ENCODE measurements around the gene ZNF296. TPM values are rescaled to one million over a fixed set of nuclear protein-coding genes. Genes with fewer than 3 reads are reported as not detected.

Gene ZNF296
- total and polyA plus RNA-seq, 5 donors from 2014 or later: 1.8 to 3.0 (median 2.1) TPM

DNA sequence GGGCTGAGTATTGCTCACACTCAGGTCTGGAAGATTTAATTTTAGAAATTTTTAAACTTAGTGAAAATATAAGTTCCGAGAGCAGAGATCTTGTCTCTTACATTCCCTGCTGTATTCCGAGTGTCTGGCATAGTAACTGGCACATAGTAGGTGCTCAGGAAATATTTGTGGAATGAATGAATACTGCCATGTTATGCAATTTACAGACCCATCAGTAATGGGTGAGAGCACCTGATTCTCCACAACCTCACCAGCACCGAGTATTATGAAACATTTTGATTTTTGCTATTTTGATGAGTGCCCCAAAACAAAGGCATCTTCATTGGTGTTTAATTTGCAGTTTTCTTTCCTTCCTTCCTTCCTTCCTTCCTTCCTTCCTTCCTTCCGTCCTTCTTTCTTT lies 53.2 kb downstream of the ZNF296 start:
- no peaks in the 10 kb centered on the region for H3K27me3 Mint-ChIP-seq
- H3K36me3 ChIP-seq (ENCODE audit: control insufficient read depth, insufficient read depth, low read length): peaks cover 13% of the 10 kb centered on the region
- peaks cover 0 to 5% (median 1%) of the 10 kb centered on the region in 4 donors for H3K4me1 Mint-ChIP-seq
- peaks cover 15% of the 10 kb centered on the region for H3K36me3 Mint-ChIP-seq
- H3K4me3 ChIP-seq (ENCODE audit: low read depth, low read length): no peak overlapping the region
- no peaks in the 10 kb centered on the region for H3K9me3 ChIP-seq (ENCODE audit: control insufficient read depth in 2 of 2, low read length in 2 of 2)
- DNase-seq (no peak), ATAC-seq (ENCODE audit: low read depth in 2 of 2) (no peak)
- no peaks in the 10 kb centered on the region for H3K9me3 Mint-ChIP-seq
- no peaks in the 10 kb centered on the region for H3K4me1 ChIP-seq (ENCODE audit: control insufficient read depth, insufficient read depth, low read length, poor library complexity, severe bottlenecking)
- H3K27ac ChIP-seq (ENCODE audit: insufficient read depth, low read length, poor library complexity, severe bottlenecking): no peak overlapping the region
- peak overlapping the region in 1 of 3 donors; percentile 20 for H3K27ac Mint-ChIP-seq
- H3K4me3 Mint-ChIP-seq: no peak overlapping the region
- no peaks in the 10 kb centered on the region for H3K27me3 ChIP-seq (ENCODE audit: control insufficient read depth, insufficient read depth, low read length)

GRCh38 chr19:45021971-45022370 lies 54.3 kb downstream of the ZNF296 start:
- no peak for ATAC-seq (ENCODE audit: low read depth in 2 of 2)
- no peak overlapping the region for H3K4me3 Mint-ChIP-seq
- peaks cover 17% of the 10 kb centered on the region for H3K36me3 Mint-ChIP-seq

More at GRCh38 chr19:45021971-45022370, 54.3 kb downstream of the ZNF296 start:
- H3K27ac ChIP-seq (ENCODE audit: insufficient read depth, low read length, poor library complexity, severe bottlenecking): no peak overlapping the region
- H3K27me3 Mint-ChIP-seq: no peaks in the 10 kb centered on the region
- no peak overlapping the region for H3K4me3 ChIP-seq (ENCODE audit: low read depth, low read length)
- no peak for DNase-seq
- peaks cover 2% of the 10 kb centered on the region for H3K4me1 ChIP-seq (ENCODE audit: control insufficient read depth, insufficient read depth, low read length, poor library complexity, severe bottlenecking)
- H3K36me3 ChIP-seq (ENCODE audit: control insufficient read depth, insufficient read depth, low read length): peaks cover 5% of the 10 kb centered on the region
- H3K9me3 ChIP-seq (ENCODE audit: control insufficient read depth in 2 of 2, low read length in 2 of 2): no peaks in the 10 kb centered on the region
- no peaks in the 10 kb centered on the region for H3K27me3 ChIP-seq (ENCODE audit: control insufficient read depth, insufficient read depth, low read length)
- peaks cover 0 to 9% (median 2%) of the 10 kb centered on the region in 4 donors for H3K4me1 Mint-ChIP-seq
- H3K9me3 Mint-ChIP-seq: no peaks in the 10 kb centered on the region
- H3K27ac Mint-ChIP-seq: peak overlapping the region in 1 of 3 donors; percentile 20

Other genes starting within 250 kb of the ZNF296 start
- gene NECTIN2, start 230.2 kb downstream of the ZNF296 start, total RNA-seq: 1.1 TPM
- gene NECTIN2, start 230.2 kb downstream of the ZNF296 start, polyA plus RNA-seq: not detected
- 26.4 TPM for gene TOMM40, start 185.2 kb downstream of the ZNF296 start, total RNA-seq
- 10 to 100 TPM; 22.8 to 27.8 (median 24.8) TPM for gene TOMM40, start 185.2 kb downstream of the ZNF296 start, polyA plus RNA-seq
- 1.4 TPM for gene APOE, start 170.7 kb downstream of the ZNF296 start, total RNA-seq
- gene APOE, start 170.7 kb downstream of the ZNF296 start, polyA plus RNA-seq: not detected
- gene APOC1, start 161.9 kb downstream of the ZNF296 start, total RNA-seq: not detected
- not detected for gene APOC1, start 161.9 kb downstream of the ZNF296 start, polyA plus RNA-seq
- gene APOC4, start 134.2 kb downstream of the ZNF296 start, total RNA-seq: not detected
- not detected for gene APOC4, start 134.2 kb downstream of the ZNF296 start, polyA plus RNA-seq
- not detected for gene APOC2, start 130.4 kb downstream of the ZNF296 start, total RNA-seq
- not detected for gene APOC2, start 130.4 kb downstream of the ZNF296 start, polyA plus RNA-seq
- gene CLPTM1, start 121.1 kb downstream of the ZNF296 start, total RNA-seq: 81.5 TPM
- gene CLPTM1, start 121.1 kb downstream of the ZNF296 start, polyA plus RNA-seq: 10 to 100 TPM; 16.7 to 20.3 (median 19.2) TPM
- gene RELB, start 75.0 kb downstream of the ZNF296 start, total RNA-seq: 107 TPM
- 10 to 100 TPM in 2 of 4 donors, 1 to 10 TPM in 2; 5.5 to 11.4 (median 10.2) TPM for gene RELB, start 75.0 kb downstream of the ZNF296 start, polyA plus RNA-seq
- gene CLASRP, start 37.4 kb downstream of the ZNF296 start, total RNA-seq: 189 TPM
- gene CLASRP, start 37.4 kb downstream of the ZNF296 start, polyA plus RNA-seq: 1 to 10 TPM; 3.9 to 4.9 (median 4.3) TPM
- gene GEMIN7, start 2.8 kb upstream of the ZNF296 start, total RNA-seq: 6.6 TPM
- gene GEMIN7, start 2.8 kb upstream of the ZNF296 start, polyA plus RNA-seq: 10 to 100 TPM; 64.6 to 93.1 (median 79.7) TPM
- gene PPP1R37, start 16.7 kb upstream of the ZNF296 start, total RNA-seq: 17.4 TPM
- 1 to 10 TPM in 1 of 4 donors, under 1 TPM in 3; 0.61 to 1.0 (median 0.65) TPM for gene PPP1R37, start 16.7 kb upstream of the ZNF296 start, polyA plus RNA-seq
- 0.72 TPM for gene NKPD1, start 84.5 kb upstream of the ZNF296 start, total RNA-seq
- under 1 TPM; 0.05 to 0.28 (median 0.15) TPM for gene NKPD1, start 84.5 kb upstream of the ZNF296 start, polyA plus RNA-seq
- 54.7 TPM for gene TRAPPC6A, start 101.8 kb upstream of the ZNF296 start, total RNA-seq
- 100 to 1,000 TPM; 161 to 182 (median 171) TPM for gene TRAPPC6A, start 101.8 kb upstream of the ZNF296 start, polyA plus RNA-seq
- gene BLOC1S3, start 102.3 kb upstream of the ZNF296 start, total RNA-seq: 22.9 TPM
- 10 to 100 TPM; 12.8 to 21.0 (median 17.4) TPM for gene BLOC1S3, start 102.3 kb upstream of the ZNF296 start, polyA plus RNA-seq
- not detected for gene EXOC3L2, start 168.9 kb upstream of the ZNF296 start, total RNA-seq
- not detected for gene EXOC3L2, start 168.9 kb upstream of the ZNF296 start, polyA plus RNA-seq
- gene MARK4, start 174.8 kb upstream of the ZNF296 start, total RNA-seq: 61.0 TPM
- 1 to 10 TPM in 2 of 4 donors, under 1 TPM in 2; 0.38 to 1.6 (median 0.85) TPM for gene MARK4, start 174.8 kb upstream of the ZNF296 start, polyA plus RNA-seq
- gene CKM, start 246.4 kb upstream of the ZNF296 start, total RNA-seq: not detected
- gene CKM, start 246.4 kb upstream of the ZNF296 start, polyA plus RNA-seq: not detected

All from CD4-positive, CD25-positive, alpha-beta regulatory T cell (primary cell).